Measurements from ENCODE around the gene ARMH1.
"Not testable (repeated sequence)": the region's sequence is repeated elsewhere in the genome, so short reads cannot be mapped to it uniquely, and the experiment has no call there.

Gene ARMH1

DNA sequence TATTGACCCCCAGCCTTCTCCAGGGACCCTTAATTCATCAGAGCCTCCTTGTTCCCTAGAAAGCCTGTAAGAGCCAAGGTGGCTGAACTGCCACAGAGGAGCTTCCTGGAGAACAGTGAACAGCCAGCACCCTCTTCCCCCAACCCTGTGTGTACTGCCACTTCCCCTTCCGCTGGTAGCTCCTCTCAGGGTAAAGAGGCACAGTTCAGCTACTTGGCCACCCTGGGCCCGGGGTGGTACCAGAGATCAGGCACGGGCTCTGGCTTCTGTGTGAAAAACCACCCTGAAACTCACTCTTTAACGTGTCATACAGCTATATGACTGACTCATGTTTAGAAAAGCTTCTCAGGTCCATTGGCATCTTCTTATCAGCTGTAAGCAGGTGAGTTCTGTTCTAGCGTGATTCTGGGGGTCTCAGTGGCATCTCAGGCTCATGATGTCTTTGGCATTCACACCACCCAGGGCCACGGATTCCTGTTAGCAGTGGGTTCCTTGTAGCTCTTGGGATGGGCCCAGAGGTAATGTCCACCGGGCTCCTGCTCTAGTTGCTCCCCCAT is 22.4 kb downstream of the ARMH1 start:
- DNase-seq: peak; percentile 18

DNA sequence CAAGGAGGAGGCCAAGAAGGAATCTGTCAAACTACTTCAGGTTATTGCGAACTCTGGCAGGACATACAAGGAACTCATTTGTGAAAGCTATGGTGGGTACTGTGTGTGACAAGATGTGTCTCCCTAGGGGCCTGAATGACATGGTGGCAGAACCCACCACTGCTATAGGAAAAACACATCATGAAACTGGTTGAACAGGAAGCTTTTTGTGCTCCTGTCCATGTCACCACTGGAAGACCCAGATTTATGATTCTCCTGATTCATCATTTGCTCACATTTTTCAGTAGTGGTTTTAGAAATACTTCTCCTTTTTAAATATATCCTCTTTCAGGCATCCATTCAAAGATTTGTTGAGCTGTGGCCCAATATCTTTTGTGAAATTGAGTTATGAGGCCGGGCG is 23.6 kb downstream of the ARMH1 start:
- DNase-seq: no peak

GRCh38 chr1:44699375-44699774 is 24.9 kb downstream of the ARMH1 start:
- DNase-seq: not testable (repeated sequence)

GRCh38 chr1:44700573-44700972 is 26.1 kb downstream of the ARMH1 start:
- no peak for DNase-seq

DNA sequence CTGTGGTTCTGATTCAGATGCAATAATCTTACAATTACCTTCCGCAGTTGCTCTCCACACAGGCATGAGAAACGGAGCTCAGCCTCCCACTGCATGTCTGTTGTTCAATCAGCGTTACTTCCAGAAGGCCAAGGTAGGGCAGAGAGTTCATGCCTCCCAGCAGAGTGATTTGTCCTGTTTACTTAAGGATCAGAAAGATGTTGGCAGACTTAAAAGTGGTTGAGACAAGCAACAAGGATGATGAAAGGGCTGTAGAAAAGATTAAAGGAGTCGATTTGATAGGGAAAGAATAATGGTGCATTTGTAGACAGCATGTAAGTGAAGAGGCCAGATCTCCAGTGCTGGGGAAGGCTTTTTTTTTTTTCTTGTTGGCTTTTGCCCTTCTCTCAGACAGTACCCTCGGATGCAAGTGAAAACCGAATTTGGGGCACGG is 26.6 kb downstream of the ARMH1 start:
- no peak for DNase-seq

DNA sequence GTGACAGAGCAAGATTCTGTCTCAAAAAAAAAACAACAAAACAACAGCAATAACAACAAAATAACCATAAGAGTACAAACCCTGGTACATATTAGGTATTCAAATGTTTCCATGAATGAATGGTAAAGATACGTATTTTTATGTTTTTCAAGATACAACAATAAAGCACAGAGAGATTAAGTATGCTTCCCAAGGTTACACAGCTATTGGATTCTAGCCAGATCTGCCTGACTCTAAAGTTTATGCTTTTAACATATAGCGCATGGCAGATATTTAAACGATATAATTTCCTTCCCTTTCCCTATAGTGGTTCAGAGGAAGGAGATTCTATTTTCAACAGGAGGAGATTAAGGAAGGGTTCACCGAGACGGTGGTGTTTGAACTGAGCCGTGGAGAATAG is 31.0 kb downstream of the ARMH1 start:
- no peak for DNase-seq

DNA sequence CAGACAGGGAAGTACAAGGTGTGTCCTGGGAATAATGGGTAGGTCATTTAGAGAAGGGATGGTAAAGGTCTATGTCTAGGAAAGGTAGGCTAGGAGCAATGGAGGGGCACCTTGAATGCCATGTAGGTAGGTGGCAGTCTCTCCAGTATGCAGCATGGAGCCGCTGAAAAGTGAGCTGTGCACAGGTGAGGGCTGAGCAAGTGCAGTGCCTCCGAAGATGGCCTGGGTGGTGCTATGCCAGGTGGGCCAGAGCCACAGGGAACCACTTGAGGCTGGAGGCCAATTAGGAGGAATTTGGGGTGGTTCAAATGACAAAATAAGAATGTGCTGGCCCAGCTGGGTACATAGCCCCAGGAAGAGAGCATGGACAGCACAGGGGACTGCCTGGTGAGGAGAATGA is 31.4 kb downstream of the ARMH1 start:
- DNase-seq: no peak

GRCh38 chr1:44707112-44707881 is 32.8 kb downstream of the ARMH1 start:
- no peak for DNase-seq

- peak; percentile 42 for DNase-seq
Observed at GRCh38 chr1:44707959-44708831, 33.7 kb downstream of the ARMH1 start.

GRCh38 chr1:44713321-44713781 is 38.8 kb downstream of the ARMH1 start:
- DNase-seq: no peak

- DNase-seq: no peak
Observed at GRCh38 chr1:44714532-44714931, 40.0 kb downstream of the ARMH1 start.

DNA sequence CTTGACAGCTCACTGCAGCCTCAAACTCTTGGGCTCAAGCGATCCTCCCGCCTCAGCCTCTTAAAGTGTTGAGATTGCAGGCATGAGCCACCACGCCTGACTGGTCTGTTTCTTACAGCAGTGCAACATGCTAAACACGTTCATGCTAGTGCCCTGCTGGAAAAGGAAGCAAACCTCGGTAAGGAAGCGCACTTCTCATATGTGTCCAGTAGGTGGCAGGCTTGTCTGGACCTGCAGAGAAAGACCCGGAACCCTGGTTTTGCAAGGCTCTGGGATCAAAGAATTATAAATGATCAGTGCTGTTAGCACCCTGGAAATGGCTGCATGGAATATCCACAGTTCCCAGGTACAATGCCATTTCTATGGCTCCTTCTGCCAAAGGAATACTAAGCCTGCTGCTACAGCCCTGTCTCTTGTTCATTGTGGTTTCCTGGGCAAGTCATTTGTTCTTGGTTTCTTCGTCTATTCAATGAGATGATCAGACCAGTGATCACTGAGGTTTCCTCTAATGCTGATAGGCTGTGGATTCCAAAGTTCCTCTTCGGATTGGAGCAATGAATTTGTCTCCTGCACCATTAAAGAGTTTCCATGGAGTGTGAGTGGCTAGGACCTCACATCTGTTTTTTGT is 40.5 kb downstream of the ARMH1 start:
- DNase-seq: peak; percentile 70

DNA sequence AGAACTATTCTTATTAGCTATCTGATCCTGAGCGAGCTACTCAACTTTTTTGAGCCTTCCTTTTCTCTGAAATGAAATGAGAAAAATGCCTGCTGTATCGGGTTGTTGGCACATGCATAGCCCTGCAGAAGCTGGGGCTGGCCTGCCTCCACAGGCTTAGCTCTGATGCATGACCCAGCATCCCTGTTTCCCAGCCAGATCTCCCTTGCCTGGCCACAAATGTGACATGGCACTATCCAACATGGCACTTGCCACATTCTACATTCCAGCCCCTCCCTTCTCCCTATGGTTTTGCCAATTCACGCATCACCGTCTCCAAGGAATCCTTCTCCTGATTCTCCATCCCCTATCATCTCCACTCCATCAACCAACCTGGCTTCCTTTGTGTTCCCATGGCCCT is 42.6 kb downstream of the ARMH1 start:
- no peak for DNase-seq

- no peak for DNase-seq
Observed at GRCh38 chr1:44717653-44718052, 43.1 kb downstream of the ARMH1 start.

- no peak for DNase-seq
Observed at GRCh38 chr1:44718091-44718490, 43.6 kb downstream of the ARMH1 start.

DNA sequence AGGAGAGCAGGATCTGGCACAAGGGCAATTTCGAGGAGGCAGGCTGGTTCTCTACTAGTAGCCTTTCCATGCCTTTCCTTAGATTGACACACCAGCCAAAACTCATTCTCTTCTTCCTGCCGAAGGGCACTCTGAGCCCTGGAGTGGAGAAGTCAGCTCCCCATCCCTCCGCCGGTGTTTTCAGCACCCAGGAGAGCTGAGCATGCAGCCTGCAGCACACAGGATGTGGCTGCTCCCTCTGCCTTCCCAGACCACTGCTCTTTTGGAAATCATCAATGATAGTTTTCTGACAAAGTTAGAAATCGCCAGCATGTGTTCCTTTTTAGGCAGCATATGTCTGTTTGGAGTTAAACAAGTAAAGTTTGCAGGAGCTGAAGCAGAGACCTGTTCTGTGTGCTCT is 44.8 kb downstream of the ARMH1 start:
- no peak for DNase-seq

DNA sequence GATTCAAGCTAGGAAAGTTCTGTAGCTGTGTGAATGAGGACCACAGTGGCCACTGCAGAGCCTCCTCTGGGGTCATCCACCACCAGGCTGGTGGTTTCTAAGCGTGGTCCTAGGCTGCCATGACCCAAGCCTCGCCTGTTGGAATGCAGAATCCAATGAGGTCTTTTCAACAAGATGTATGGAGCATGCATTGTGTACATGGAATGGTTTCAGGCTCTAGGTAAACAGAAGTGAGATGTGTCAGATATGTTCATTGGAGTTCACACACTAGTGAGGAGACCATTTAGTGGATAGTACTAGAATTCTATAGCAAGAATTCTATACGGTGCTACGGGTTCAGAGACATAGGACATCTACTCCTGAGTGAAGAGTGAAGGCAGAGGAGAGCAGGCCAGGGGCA is 45.8 kb downstream of the ARMH1 start:
- no peak for DNase-seq

DNA sequence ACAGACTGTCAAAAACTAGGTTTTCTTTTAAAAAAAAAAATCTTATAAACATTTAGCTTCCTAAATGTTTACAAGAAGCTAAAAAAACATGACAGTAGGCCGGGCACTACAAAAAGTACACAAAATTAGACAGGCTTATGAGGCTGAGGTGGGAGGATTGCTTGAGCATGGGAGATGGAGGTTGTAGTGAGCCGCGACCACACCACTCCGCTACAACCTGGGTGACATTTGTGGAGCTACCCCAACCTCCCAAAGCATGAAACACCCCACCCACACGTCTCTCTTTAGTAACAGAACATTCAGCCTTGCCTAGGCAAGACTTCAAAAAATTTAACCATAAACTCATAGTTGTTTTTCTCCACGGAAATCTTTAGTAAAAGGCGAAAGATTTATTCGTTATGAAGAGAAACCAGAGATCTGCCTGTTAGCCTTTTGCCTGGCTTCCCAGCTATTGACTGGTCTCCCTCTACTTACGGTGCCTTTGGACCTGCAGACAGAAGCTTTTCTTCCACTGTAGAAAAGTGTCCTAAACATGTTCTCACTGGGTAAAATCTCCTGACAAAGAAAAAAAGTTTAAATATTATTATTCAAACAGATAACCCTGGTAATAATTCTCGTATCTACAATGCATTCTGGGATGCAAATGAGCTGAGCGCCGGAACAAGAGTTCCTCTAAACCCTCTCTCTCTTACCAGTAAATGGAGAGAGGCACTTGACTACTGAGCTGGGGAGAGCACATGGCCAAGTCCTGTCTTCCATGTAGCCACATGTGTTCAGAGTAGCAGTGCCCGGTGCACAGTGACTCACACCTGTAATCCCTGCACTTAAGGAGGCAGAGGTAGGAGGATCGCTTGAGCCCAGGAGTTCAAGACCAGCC is 47.2 kb downstream of the ARMH1 start:
- DNase-seq: peak; percentile 92

GRCh38 chr1:44723064-44723463 is 48.5 kb downstream of the ARMH1 start:
- peak; percentile 27 for DNase-seq

DNA sequence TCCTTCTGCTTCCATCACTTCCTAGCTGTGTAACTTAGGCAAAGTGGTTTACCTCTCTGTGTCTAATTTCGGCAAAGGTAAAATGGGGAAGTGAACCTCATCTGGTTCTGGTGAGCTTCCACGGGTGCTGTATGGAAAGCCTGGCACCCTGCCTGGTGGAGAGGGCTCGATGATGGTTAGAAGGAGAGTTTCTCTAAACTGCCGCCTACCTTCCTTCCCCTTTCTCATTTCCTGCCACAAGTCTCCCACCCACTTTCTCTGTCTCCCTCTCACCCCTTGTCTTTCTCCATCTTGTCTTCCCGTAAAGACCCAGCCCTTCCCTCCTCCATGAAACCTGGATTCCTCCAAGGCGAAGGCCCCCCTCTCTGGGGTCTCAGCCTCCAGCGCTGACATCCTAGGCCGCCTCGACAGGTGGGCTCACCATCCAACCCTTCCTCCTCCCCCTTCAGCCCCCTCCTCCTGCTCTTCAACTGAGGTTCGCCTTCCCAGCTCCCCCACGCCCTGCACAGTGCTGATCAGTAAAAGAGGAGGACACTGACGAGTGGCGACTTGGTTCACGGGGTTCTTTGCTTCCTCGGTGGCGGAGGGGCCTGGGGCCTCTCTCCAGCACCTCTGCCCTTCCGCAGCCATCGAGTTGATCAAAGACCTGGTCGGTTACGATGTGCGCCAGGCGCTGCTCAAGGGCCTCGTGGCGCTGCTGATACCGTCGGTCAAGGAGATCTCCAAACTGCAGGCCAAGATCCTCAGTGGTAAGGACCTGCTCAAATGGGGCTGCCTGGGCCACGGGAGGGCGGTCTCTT is 49.2 kb downstream of the ARMH1 start:
- peak; percentile 61 for DNase-seq

GRCh38 chr1:44724296-44724954 is 49.9 kb downstream of the ARMH1 start:
- no peak for DNase-seq

Measured in stimulated activated CD4-positive, alpha-beta T cell treated with anti-CD3 and anti-CD28 coated beads, Interleukin-4, amount 100 ng/mL, for 24 hours (primary cell).